K562 (cell line): ENCODE measurements around the gene TRAPPC5. TPM values are rescaled to one million over a fixed set of nuclear protein-coding genes. Genes with fewer than 3 reads are reported as not detected.

ENCODE experiments used
- CBX1 ChIP-seq: sonication (generic); IDR thresholded peaks from 2 replicates; pipeline ENCODE4 v1.6.1; 2016; ENCODE audit warnings: antibody characterized with exemption, low read depth, mild to moderate bottlenecking
- COPS2 ChIP-seq: fragments of 450-650 bp; conservative IDR thresholded peaks from 2 replicates; pipeline ENCODE4 v1.6.1; 2016; ENCODE audit warnings: mild to moderate bottlenecking, moderate library complexity
- MNT ChIP-seq, 2 experiments: fragments of 450-650 bp; conservative IDR thresholded peaks; 2 replicates each; pipeline ENCODE4 v1.6.1; 2017; ENCODE audit warnings: mild to moderate bottlenecking in 2 of 2, moderate library complexity in 2 of 2
- NFIX ChIP-seq: fragments of 250-450 bp; sonication (Bioruptor Pico); IDR thresholded peaks from 2 replicates; pipeline ENCODE4 v1.4.0; 2020; ENCODE audit warnings: low read depth, mild to moderate bottlenecking, moderate library complexity
- NR3C1 ChIP-seq: sonication (generic); formaldehyde crosslinking; IDR thresholded peaks from 2 replicates; pipeline ENCODE4 v1.8.1; 2022; ENCODE audit warnings: missing genetic modification reagents
- POLR2B ChIP-seq: fragments of 450-650 bp; IDR thresholded peaks from 2 replicates; pipeline ENCODE4 v1.6.1; 2018; ENCODE audit warnings: low read depth; ENCODE audit not compliant: partially characterized antibody
- POLR2G ChIP-seq: fragments of 200-400 bp; formaldehyde crosslinking; IDR thresholded peaks from 2 replicates; pipeline ENCODE4 v1.6.1; 2017; ENCODE audit warnings: low read depth, mild to moderate bottlenecking, antibody characterized with exemption, low read length, moderate library complexity
- RBBP5 ChIP-seq: fragments of 200-600 bp; sonication (generic); IDR thresholded peaks from 2 replicates; pipeline ENCODE4 v1.6.1; 2012; ENCODE audit warnings: borderline replicate concordance, mild to moderate bottlenecking, low read length, control low read depth, inconsistent platforms; ENCODE audit not compliant: insufficient read depth, poor library complexity, severe bottlenecking
- SAP30 ChIP-seq: fragments of 200-600 bp; sonication (generic); IDR thresholded peaks from 2 replicates; pipeline ENCODE4 v1.6.1; 2012; ENCODE audit warnings: borderline replicate concordance, low read depth, mild to moderate bottlenecking, moderate library complexity, low read length, control low read depth, inconsistent platforms; ENCODE audit not compliant: insufficient read depth, poor library complexity, severe bottlenecking
- SNAPC5 ChIP-seq: fragments of 250-450 bp; sonication (Bioruptor Pico); IDR thresholded peaks from 2 replicates; pipeline ENCODE4 v1.8.0; 2021; ENCODE audit warnings: moderate library complexity, mild to moderate bottlenecking, inconsistent platforms
- XRCC5 ChIP-seq: fragments of 200-400 bp; formaldehyde crosslinking; IDR thresholded peaks from 2 replicates; pipeline ENCODE4 v1.6.1; 2017; ENCODE audit warnings: low read depth, mild to moderate bottlenecking, low read length
- ZBTB2 ChIP-seq: fragments of 450-650 bp; IDR thresholded peaks from 2 replicates; pipeline ENCODE4 v1.6.1; 2016; ENCODE audit warnings: antibody characterized with exemption
- ZNF584 ChIP-seq: fragments of 200-800 bp; sonication (Bioruptor generic); IDR thresholded peaks from 2 replicates; pipeline ENCODE4 v1.6.1; 2016; ENCODE audit warnings: low read depth, mild to moderate bottlenecking, missing genetic modification characterization, missing compliant biosample characterization
- ZNF589 ChIP-seq: fragments of 200-800 bp; sonication (Bioruptor generic); IDR thresholded peaks from 2 replicates; pipeline ENCODE4 v1.6.1; 2016; ENCODE audit warnings: low read depth, missing genetic modification characterization, missing compliant biosample characterization
- polyA plus RNA-seq, 8 experiments: library from polyadenylated mRNA; depleted of rRNA in 4 of 8; stranded (reverse) in 5 of 8; unstranded in 3 of 8; fragments of >200 nt; fragmentation: Nextera tagmentation in 2 of 8; fragmentation: Illumina TruSeq in 1 of 8; extraction: Ambion mirVana in 2 of 8; extraction: Trizol in 1 of 8; gene quantifications; 2 replicates each; pipeline versions ENCODE4 v1.2.1 to v1.2.3, GENCODE V29; 2011 to 2014; ENCODE audit warnings: inconsistent platforms in 1 of 8, missing spikeins in 1 of 8
- total RNA-seq, 7 experiments: library from RNA; depleted of rRNA in 6 of 7; stranded (reverse); fragments of >200 nt in 6 of 7; fragmentation: Illumina TruSeq in 2 of 7; extraction: Trizol in 2 of 7; gene quantifications; 2 replicates each; pipeline versions ENCODE4 v1.2.1 to v1.2.3, GENCODE V29; 2011 to 2021; ENCODE audit warnings: low replicate concordance in 1 of 7
- TF ChIP-seq, protein P1 (sequence below): sonication (generic); formaldehyde crosslinking; IDR thresholded peaks from 2 replicates; pipeline ENCODE4 v1.8.1; 2023; ENCODE audit warnings: mild to moderate bottlenecking, missing genetic modification reagents
- TF ChIP-seq, protein P2 (sequence below): sonication (generic); formaldehyde crosslinking; IDR thresholded peaks from 2 replicates; pipeline ENCODE4 v1.8.0; 2022; ENCODE audit warnings: mild to moderate bottlenecking, missing genetic modification reagents
- TF ChIP-seq, protein P3 (sequence below): sonication (generic); formaldehyde crosslinking; IDR thresholded peaks from 2 replicates; pipeline ENCODE4 v1.8.0; 2022; ENCODE audit warnings: mild to moderate bottlenecking, low read depth, missing genetic modification reagents

The TRAPPC5 gene
- total and polyA plus RNA-seq, 9 of the 15 experiments (the other 6 are each of a cell fraction or from before 2014, with no cell fraction given), result 2.0 to 76.9 (median 29.3) TPM

GRCh38 chr19:7652061-7652641, 28.5 kb upstream of the TRAPPC5 start (continued):
- TF ChIP-seq, protein P1, sequence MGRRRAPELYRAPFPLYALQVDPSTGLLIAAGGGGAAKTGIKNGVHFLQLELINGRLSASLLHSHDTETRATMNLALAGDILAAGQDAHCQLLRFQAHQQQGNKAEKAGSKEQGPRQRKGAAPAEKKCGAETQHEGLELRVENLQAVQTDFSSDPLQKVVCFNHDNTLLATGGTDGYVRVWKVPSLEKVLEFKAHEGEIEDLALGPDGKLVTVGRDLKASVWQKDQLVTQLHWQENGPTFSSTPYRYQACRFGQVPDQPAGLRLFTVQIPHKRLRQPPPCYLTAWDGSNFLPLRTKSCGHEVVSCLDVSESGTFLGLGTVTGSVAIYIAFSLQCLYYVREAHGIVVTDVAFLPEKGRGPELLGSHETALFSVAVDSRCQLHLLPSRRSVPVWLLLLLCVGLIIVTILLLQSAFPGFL (CRISPR knock-in tag), result no peak
- TF ChIP-seq COPS2 (no peak), RBBP5 (peak; percentile 61), XRCC5 (peak; percentile 93), NFIX (CRISPR knock-in tag) (no peak), ZNF584 (CRISPR knock-in tag) (no peak), SAP30 (no peak), ZBTB2 (no peak; the same call in 1 of the 2 replicates), SNAPC5 (no peak), POLR2G (no peak), ZNF589 (CRISPR knock-in tag) (0 out of 2 replicates have a peak, but pooled peaks have one; percentile 18), CBX1 (no peak), NR3C1 (CRISPR knock-in tag) (no peak), POLR2B (no peak), MNT (conservative IDR thresholded peaks at IDR 0.05) (peak; percentile 47 to 60; a peak in 2 of 4 replicates)
- TF ChIP-seq, protein P2, sequence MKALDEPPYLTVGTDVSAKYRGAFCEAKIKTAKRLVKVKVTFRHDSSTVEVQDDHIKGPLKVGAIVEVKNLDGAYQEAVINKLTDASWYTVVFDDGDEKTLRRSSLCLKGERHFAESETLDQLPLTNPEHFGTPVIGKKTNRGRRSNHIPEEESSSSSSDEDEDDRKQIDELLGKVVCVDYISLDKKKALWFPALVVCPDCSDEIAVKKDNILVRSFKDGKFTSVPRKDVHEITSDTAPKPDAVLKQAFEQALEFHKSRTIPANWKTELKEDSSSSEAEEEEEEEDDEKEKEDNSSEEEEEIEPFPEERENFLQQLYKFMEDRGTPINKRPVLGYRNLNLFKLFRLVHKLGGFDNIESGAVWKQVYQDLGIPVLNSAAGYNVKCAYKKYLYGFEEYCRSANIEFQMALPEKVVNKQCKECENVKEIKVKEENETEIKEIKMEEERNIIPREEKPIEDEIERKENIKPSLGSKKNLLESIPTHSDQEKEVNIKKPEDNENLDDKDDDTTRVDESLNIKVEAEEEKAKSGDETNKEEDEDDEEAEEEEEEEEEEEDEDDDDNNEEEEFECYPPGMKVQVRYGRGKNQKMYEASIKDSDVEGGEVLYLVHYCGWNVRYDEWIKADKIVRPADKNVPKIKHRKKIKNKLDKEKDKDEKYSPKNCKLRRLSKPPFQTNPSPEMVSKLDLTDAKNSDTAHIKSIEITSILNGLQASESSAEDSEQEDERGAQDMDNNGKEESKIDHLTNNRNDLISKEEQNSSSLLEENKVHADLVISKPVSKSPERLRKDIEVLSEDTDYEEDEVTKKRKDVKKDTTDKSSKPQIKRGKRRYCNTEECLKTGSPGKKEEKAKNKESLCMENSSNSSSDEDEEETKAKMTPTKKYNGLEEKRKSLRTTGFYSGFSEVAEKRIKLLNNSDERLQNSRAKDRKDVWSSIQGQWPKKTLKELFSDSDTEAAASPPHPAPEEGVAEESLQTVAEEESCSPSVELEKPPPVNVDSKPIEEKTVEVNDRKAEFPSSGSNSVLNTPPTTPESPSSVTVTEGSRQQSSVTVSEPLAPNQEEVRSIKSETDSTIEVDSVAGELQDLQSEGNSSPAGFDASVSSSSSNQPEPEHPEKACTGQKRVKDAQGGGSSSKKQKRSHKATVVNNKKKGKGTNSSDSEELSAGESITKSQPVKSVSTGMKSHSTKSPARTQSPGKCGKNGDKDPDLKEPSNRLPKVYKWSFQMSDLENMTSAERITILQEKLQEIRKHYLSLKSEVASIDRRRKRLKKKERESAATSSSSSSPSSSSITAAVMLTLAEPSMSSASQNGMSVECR, result no peak
- TF ChIP-seq, protein P3, sequence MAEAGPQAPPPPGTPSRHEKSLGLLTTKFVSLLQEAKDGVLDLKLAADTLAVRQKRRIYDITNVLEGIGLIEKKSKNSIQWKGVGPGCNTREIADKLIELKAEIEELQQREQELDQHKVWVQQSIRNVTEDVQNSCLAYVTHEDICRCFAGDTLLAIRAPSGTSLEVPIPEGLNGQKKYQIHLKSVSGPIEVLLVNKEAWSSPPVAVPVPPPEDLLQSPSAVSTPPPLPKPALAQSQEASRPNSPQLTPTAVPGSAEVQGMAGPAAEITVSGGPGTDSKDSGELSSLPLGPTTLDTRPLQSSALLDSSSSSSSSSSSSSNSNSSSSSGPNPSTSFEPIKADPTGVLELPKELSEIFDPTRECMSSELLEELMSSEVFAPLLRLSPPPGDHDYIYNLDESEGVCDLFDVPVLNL (CRISPR knock-in tag), result no peak
